Testis (tissue), 2 donors: Measurements from ENCODE around the gene SEPHS1.

Source experiments
- CTCF ChIP-seq, 3 experiments: fragments of 450-650 bp in 2 of 3; fragments of 200-600 bp in 1 of 3; sonication (generic) in 1 of 3; IDR thresholded peaks; one replicate each; pipeline ENCODE4 v1.5.1; 2016 to 2019; ENCODE audit warnings: antibody characterized with exemption in 3 of 3, mild to moderate bottlenecking in 2 of 3, moderate library complexity in 1 of 3
- POLR2A ChIP-seq: fragments of 450-650 bp; IDR thresholded peaks from one replicate; pipeline ENCODE4 v1.6.1; 2017; ENCODE audit warnings: antibody characterized with exemption, mild to moderate bottlenecking, moderate library complexity

- TF ChIP-seq CTCF (IDR thresholded peaks at IDR 0.05) (no peak), POLR2A (no peak)
These were observed 25.4 kb downstream of the SEPHS1 start for GRCh38 chr10:13322615-13323148.
